ENCODE results near the gene TRNAU1AP.

GRCh38 chr1:28507247-28507645 is 45.6 kb upstream of the TRNAU1AP start:
- no peak for TF ChIP-seq CTCF (IDR thresholded peaks at IDR 0.05)
- no peak for TF ChIP-seq POLR2AphosphoS5 (IDR thresholded peaks at IDR 0.05)
- TF ChIP-seq POLR2A (IDR thresholded peaks at IDR 0.05) = no peak
- no peak for TF ChIP-seq EP300 (IDR thresholded peaks at IDR 0.05)
